DMS 273 treated with DMSO at 0.1 percent for 48 hours (cell line): ENCODE measurements around the gene HSPA1A.

Experiments
- DNase-seq: peaks from one replicate; lab custom pipeline; 2025; lab: John Stamatoyannopoulos, UW

HSPA1A gene

DNA sequence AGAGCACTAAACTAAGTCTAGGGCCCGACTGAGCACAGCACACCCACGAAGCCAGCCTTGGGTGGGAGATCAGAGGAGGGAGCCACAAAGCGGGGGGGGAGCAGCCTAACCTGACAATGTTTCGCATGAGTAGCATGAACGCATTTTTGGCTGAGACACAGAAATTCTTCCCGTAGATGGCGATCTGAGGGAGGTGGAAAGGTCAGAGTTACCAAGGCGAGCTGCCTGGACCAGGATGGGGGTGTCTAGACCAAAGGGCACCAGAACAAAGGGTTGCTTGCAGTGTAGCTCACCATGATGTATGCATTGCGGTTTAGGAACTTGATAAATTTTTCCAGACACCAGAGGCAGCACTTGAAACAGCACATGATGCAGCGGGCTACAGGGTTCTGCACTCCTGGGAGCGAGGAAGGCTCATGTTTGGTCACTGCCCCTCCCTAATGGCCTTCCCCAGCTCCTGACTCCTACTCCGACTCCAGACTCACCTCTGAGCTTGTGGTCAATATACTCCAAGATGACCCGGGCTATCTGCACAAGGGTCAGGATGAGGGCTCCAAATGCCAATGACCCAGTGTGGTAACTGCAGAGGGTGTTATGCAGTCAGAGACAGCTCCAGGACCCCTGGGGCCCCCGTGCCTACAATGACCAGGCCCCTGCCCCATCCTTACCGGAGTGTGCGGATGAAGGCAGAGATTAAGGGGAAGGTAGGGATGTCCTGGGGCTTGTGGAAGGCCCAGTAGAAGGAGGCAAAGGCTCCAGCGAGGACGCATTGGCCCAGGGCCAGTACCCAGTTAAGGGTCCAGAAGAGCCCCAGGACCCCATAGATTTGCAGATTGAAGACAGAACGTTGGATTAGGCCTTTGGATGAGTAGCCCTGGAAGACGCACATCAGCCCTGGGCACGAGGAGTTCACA is 50.1 kb downstream of the HSPA1A start:
- DNase-seq = no peak
